ENCODE results near the gene CSNK1G1.

Gene CSNK1G1

DNA sequence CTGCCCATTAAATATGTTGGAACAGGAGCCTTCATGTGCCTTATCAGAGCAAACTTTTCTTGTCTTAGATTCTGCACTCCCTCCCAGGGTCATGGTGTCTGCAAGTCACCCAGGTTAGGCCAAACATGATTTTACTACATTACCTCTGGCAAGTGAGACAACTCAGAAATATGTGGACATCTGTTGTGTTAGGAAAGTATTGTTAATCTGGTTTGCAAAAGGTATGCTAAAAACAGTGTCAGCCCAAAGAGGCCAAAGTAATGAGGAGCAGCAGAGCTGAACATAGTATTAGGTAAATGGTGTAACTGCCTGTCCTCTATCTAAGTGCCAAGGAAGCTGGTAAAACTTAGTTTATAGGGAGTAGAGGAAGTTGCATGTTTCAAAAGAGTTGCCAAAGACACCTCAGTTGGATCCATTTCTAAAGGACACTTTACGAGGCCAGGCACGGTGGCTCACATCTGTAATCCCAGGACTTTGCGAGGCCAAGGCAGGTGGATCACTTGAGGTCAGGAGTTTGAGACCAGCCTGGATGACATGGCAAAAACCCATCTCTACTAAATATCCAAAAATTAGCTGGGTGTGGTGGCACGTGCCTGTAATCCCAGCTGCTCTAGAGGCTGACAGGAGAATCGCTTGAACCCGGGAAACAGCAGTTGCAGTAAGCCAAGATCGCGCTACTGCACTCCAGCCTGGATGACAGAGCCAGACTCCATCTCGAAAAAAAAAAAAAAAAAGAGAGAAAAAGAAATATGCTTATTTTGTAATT lies 170.6 kb downstream of the CSNK1G1 start:
- no peak for DNase-seq

DNA sequence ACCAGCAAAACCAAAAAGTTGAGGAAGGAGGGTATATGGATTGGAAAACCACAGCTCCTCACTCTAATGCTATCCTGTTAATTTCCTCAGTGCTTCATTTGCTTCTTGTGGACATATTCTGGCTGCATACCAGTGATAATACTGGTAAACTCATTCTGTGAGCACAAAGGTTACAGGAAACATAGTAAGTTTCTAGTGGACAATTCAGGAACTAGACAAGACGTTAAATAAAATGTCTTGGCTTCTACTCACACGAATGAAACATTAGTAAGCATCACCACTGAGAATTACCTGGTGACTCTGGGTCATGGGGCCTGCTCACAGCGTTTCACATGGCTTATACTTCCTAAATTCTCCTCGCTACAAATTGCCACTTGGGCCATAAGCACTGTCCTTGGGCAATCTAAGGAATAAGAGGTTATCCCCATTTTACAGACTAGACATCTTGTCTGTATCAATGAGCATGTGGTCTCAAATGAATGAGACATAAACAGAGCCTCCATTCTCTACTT lies 173.1 kb downstream of the CSNK1G1 start:
- DNase-seq, result no peak

DNA sequence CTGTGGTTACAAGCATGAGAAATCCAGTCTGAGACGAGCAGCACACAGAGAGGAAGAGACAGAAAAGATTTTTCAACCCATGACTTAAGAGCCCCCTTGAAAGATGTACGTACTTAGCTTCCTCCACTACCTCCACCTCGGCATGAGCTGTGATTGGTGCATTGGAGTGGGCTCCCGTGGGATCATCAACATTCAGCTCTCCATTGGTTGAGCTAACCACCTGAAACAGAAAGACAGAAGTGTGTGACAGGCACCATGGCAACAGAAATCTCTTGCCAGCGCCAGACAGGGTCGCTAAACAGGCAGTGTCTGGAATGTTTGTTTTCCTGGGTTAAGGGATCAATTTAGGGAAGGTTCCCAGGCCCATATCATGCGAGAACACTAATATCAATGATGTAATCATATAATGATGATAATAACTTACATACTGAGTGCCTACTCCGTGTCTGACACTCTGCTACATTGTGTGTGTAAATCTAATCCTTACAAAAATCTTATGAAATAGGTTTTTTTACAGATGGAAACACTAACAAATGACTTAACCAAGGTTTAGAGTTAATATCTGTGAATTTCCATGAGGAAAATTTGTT lies 175.6 kb downstream of the CSNK1G1 start:
- DNase-seq, result no peak

DNA sequence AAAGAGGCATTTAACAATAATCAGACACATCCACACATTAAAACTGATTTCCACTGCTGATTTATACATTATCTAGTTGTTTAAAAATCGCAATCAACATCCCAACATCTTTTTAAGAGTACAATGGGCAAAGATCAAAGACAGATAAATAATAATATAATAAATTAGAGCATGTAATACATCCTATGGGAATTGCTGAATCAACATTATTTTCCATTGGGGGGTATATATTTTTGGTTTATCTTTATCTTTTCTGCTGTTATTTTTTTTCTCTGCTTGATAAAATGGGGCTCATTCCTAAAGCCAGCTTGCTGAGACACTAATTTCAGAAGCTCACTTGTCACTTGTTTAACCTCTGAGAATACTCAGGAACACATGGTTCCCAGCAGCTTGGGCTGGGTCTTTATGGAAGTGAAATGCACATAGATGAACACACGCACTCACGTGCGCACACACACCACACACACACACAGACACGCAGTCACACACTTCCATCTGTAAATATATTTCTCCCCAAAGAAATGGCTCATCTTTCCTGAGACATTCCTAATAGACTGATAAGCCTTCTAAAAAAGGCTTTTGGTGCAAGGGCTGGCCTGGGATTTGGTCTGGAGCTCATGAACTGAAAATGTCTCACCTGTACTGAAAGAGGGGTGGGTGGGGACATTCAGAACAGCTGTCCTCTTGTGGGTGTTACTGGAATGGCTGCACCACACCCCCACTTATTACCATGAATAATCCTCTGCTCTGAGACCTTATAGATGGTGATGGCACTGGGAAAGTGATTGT lies 189.7 kb downstream of the CSNK1G1 start:
- no peak for DNase-seq

DNA sequence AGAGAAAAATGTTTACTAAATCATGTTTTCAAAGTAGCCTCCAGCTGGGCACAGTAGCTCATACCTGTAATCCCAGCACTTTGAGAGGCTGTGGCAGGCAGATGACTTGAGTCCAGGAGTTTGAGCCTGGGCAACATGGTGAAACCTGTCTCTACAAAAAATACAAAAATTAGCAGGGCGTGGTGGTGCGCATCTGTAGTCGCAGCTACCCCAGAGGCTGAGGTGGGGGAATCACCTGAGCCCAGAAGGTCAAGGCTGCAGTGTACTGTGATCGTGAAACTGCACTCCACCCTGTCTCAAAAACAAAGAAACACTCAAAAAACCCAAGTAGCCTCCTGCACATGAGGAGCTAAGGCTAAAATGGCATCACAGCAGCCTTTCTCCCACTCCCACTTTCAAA lies 191.5 kb downstream of the CSNK1G1 start:
- DNase-seq, result no peak

DNA sequence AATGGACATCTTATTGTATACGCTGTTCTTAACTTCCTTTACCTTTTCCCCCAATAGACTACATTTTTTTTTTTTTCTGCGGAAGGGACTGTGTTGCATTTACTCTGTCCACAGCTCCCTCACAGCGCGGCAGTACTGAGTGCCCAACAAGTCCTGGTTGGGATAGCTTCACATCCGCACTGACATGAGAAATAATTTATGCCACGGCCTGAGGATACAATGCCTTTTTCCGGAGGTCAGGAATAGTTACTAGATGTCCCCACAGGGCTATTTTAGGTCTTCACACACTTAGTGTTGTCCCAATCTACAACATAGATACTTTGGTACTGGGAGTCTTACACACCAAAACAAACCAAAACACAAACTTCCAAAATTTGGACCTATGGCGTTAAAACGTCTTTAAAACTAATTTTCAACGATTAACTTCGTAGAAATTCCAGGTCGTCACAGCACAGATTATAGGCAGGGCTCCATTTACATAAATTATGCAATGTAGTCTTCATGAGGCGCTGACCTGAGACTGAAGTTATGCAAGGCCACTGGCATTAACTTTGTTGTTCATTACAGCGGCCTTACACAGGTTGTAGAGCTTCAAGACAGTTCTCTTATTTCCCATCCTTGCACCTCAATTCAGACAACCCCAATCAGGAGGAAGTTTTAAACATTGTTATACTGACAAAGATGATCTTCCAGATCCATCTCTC lies 192.2 kb downstream of the CSNK1G1 start:
- DNase-seq, result no peak

DNA sequence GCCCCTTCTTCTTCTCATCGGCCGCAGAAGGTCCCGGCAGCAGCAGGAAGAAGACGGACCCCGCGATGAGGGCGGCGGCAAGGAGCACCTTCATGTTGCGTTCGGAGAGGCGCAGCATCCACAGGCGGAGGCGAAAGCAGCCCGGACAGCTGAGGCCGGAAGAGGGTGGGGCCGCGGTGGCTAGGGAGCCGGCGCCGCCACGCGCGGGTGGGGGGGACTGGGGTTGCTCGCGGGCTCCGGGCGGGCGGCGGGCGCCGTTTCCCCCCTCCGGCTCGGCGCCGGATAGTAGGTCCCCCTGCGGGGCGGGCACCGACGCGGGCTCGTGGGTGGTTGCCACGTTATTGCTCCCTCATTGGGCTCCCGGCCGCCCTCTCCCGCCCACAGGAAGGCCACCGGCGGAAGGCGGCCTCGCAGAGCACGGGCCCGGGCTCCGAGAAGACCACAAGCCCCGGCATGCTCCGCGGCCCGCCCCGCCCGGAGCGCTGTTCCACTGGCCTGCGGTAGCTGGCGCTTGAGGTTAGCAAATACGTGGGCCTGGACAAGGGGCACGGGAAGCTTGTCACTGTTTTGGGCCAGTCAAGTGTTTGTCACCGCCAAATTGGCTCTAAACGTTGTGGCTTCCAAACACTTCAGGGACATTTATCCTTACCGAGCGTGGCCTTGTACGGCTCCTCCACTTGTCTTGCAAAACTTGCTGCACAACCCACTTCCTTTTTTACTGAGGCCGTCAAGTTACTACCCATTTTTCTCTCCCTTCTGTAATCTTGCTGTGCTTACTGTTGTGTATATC lies 192.9 kb downstream of the CSNK1G1 start, which contains the start of gene PPIB:
TSS of gene PPIB (minus strand) at position 154 of the 790 bp plus-strand sequence. CDS start at position 118, 36 bp downstream.
- DNase-seq, result peak; percentile 92

DNA sequence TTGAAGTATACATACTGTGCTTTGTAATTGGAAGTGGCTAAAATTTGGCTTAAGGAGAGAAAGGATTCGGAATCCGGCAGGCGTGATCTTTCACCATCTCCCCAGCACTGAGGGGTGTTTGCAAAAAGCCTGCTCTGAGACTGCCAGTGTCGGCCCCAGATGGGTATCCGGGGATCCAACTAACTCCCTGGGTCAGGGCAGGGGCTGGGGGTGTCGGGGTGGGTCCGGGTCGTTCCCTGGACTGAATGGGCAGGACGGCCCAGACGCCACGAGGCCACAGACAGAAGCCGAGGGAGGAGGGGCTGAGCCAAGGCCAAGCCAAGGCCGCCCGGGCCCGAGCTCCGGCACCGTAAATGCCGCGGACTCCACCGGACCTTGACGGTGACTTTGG lies 193.5 kb downstream of the CSNK1G1 start:
- no peak for DNase-seq

DNA sequence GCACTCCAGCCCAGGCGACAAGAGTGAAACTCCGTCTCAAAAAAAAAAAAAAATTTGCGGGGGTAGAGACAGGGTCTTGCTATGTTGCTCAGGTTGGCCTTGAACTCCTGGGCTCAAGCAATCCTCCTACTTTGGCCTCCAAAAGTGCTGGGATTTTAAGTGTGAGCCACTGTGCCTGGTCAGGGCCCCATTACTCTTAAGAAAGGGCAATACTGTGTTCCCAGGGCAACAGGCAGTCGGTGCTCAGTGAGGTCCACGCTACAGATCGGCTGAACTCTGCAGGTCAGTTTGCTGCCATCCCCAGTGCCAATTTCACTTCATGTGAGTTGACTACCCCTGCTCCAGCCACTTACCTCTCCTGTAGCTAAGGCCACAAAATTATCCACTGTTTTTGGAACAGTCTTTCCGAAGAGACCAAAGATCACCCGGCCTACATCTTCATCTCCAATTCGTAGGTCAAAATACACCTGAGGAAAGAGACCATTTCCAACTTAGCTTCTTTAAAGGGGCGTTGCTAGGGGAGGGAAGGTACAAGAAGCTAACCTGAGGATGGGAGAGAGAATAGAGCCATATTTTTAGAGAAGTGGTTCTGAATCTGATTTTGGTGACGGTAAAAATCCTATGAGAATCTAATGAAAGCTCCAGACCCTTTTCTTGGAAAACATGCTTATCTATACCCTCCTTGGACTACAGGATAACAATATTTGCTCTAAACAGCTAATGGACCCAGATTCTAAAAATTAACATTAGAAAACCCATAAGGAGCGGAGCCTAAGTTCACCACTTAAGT lies 194.1 kb downstream of the CSNK1G1 start:
- DNase-seq, result no peak

DNA sequence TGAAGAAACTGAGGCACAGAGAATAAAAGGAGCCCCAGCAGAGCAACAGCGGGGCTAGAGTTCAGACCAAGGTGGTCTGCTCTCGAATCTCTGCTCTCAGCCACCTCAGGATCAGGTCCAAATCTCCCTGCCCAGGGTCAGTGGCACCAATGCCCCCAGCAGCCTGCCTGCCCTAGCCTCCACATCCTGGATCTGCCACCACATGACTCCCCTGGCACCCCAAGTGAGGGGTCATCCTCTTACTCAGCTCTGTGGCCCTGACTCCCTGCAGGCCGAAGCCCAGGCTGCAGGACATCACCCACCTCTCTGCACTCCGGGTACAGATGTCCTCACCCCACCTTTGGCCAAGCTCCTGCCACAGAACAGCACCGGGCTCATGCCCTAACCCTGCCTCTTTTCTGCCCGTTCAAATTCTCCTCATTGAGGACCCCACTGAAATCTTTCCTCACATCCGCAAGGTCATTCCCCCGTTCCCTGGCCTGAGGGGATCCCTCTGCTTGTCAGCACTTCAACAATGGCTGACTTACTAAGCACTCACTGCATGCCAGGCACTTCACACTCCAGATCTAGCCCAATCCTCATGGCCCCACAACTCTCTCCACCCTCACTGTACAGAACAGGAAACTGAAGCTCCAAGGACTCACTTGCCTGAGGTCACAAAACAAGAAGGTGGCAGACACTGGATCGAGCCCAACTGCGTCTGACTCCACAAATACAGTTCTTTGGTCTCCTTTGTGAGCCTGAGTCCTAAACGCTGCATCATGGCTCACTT lies 197.4 kb downstream of the CSNK1G1 start:
- no peak for DNase-seq

DNA sequence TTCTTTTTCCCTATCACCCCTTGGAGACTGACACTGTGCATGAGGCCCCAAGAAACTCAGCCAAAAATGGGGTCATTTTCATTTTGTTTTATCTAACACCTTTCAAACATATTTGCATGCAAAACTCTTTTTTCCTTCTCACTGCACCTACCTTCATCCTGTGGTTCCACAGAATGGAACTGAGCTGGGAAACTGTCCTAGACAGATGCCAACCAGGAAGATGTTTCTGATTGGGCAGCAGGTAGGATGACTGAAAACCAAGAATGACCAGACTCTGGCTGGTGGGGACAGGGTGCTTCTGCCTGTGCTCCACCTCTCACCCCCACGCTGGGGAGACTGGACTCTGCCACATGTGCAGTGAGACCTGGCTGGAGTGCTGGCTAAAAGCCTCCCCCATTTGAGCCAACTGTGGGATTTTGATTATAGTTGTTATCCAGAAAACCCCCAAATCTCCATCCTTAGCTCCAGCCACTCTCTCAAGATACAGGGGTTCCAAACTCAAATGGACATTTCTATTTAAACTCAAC lies 198.3 kb downstream of the CSNK1G1 start:
- no peak for DNase-seq

DNA sequence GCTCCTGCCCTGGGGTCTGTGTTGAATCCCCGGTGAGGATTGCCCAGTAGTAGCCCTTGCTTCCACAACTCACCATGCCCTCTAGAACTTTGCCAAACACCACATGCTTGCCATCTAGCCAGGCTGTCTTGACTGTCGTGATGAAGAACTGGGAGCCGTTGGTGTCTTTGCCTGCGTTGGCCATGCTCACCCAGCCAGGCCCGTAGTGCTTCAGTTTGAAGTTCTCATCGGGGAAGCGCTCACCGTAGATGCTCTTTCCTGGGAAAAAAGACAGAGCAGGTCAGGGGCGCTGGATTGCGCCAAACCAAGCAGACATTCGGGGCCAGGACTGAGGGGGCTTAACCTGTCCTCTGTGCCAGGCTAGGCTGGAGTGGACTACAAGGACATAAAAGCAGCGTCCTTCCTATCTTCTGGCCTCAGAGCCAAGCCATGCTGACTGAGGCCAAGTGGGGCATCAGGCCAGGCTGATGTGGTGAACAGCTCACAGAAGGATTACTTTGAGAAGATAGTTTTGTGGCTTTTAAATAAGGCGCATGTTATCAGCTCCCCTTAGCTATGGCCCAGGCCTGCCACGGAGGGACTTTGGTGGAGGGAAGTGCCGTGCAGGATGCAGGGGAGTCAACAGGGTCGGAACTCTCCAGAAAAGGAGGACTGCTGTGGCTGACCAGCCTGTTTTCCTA lies 199.2 kb downstream of the CSNK1G1 start:
- no peak for DNase-seq

DNA sequence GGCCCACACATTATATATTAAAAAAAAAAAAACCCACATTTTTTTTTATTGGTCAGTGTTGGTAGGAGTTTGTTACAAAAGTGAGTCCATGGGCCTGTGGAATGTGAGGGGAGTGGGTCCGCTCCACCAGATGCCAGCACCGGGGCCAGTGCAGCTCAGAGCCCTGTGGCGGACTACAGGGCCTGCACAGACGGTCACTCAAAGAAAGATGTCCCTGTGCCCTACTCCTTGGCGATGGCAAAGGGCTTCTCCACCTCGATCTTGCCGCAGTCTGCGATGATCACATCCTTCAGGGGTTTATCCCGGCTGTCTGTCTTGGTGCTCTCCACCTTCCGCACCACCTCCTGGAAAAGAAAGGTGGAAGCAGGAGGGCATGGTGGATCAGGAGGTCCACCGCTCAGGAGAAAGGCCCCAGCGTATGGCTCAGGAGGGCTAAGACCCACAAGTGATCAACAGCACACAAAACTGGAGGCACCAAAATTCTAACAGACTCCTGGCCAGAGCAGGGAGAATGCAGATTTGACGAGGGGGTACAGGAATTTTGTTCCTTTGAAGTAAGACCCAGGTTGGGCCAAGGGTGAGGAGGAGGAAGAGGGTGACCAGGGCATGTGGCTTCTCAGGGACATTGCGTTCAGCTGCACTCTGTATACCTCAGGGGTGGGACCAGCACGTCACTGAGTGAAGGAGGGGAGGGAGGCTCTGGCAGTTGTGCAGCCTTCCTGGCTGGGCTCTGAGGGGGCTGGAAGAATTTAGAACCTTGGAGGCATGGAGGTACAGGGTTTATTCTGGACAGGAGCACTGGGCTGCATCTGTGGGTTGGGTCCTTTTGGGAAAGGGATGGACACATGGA lies 199.9 kb downstream of the CSNK1G1 start:
- DNase-seq, result no peak

DNA sequence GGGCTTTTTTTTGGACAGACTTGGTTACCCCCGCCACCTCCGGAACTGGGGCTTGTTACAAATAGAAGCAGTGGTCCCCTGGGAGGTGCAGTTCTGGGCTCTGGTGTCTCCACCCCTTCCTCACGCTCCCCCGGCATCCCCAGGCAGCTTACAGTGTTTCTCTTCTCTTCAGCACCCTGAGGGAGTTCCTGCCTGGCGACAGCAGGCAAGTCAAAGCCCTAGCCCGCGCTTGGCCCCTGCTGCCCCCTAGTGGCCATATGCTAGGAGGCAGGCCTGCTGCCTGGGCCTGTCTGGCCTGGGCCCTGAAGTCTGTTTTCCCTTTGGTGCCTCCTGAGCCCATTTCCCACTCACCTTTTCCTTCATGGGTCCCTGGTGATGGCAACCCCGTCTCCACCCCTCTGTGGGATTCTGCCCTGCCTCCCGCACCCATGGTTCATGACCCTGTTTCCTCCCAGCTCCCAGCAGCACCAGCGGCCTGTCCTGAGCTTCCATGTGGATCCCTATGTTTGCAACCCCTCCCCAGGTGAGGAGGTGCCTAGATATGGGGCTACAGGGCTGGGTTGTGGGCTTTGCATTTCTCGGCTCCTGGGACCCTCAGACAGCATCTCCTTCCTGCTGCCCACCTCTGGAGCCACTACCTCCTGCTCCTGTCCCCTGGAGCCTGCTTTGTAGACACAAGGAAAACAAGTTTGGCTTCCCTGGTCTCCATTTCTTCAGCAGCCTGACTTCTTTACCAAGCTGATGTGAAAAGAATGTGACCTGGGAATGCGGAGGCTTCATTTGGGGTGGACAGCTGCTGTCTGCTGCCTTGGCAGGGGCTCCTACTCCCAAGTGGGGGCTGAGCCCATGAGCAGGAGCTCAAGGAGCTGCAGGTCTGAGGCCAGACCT lies 202.2 kb downstream of the CSNK1G1 start:
- peak; percentile 53 for DNase-seq

DNA sequence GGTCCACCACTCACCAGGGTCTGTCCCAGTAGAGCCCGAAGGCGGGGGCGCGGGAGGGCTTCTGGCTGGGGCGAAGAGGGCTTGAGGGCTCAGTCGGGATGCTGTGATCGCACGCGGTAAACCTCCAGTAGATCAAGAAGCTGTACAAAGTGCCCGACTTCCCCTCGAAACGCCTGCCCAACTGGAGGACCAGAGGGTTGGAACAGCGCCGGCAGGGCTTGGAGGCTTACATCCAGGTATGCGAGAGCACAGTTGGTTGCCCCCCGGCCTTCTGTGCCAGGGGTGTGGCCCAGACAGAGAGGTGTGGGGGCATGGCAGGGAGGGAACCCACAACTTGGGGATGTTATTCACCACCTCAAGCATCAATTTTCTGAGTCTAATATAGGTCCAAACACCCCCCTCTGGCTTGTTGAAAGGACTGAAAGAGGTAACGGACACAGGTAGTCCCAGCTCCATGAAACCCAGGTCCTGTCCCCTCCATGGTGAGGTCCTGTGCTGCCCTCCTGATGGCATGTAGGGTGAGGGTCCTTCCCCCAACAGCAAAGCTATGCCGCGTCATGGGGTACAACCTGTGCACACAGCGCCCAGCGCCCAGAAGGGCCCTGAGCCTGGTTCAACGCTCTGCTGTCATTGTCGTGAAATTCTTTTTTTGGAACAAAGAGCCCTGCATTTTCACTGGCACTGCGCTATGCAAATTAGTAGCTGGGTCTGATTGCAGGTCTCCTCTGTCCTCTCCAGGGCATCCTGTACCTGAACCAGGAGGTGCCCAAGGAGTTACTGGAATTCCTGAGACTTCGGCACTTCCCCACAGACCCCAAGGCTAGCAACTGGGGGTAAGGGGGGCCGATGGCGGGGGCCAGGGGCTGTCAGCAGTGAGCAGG lies 203.2 kb downstream of the CSNK1G1 start:
- DNase-seq, result no peak

DNA sequence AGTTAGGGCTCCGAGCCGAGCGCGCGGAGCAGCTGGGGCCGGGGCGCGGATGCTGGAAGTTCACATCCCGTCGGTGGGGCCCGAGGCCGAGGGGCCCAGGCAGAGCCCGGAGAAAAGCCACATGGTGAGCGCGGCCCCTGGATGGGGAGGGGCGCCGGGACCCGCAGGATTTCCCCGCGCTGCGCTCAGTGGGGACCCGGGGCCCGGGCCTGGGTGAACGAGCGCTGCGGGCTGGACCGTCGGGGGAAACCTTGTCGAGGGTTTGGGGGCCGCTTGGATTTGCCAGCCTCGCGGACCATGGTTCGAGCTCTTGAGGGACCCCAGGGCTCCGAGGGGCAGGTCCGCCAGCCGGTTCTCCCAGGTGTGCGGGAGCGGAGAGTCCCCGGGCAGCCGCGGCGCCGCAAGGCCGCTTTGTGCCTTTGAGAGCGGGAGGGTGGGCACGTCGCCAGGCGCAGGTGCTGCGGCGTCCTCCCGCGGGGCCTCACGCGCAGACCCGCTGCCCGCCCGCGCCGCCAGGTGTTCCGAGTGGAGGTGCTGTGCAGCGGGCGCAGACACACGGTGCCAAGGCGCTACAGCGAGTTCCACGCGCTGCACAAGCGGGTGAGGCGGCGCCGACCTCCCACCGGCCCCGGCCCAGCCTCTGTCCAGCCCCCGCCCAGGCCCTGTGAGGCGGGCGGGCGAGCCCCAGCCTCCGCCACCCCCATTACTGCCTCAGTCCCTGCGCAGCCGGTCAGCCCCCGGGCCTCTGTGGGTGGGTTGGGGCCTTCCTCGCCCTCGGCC lies 204.1 kb downstream of the CSNK1G1 start, which contains the start of gene SNX22:
TSS of gene SNX22 (plus strand) at position 5 of the 780 bp plus-strand sequence. CDS start at position 50, 45 bp downstream.
- DNase-seq, result no peak
